Activated CD8-positive, alpha-beta memory T cell treated with anti-CD3 and anti-CD28 coated beads, Interleukin-2, amount 10 ng/mL, durations not matched to agents 7 days and 5 days (primary cell): ENCODE measurements around the gene HUNK. TPM values are rescaled to one million over a fixed set of nuclear protein-coding genes. Genes with fewer than 3 reads are reported as not detected.

Experiments
- ATAC-seq: fragments of 150-1000 bp; cut with Tn5 transposase; one replicate; pipeline ENCODE4 v1.10.0; 2021; ENCODE audit warnings: moderate library complexity
- CTCF ChIA-PET: fragments of 350-600 bp; sonication (Branson Sonifier 250); formaldehyde crosslinking; loops from one replicate; lab custom pipeline; 2021; ENCODE audit warnings: antibody characterized with exemption; lab: Charles Lee
- DNase-seq: peaks from one replicate; pipeline ENCODE4 v3.0.0-alpha.2; 2020
- H3K27ac Mint-ChIP-seq: one replicate; pipeline ENCODE4 v1.8.0; 2021; ENCODE audit warnings: mild to moderate bottlenecking, mixed read lengths
- H3K27me3 Mint-ChIP-seq: one replicate; pipeline ENCODE4 v1.8.0; 2021; ENCODE audit warnings: mixed read lengths
- H3K36me3 Mint-ChIP-seq: one replicate; pipeline ENCODE4 v1.8.0; 2021; ENCODE audit warnings: mild to moderate bottlenecking, mixed read lengths
- H3K4me1 Mint-ChIP-seq: one replicate; pipeline ENCODE4 v1.8.0; 2021; ENCODE audit warnings: mixed read lengths
- H3K4me3 Mint-ChIP-seq: one replicate; pipeline ENCODE4 v1.8.0; 2021; ENCODE audit warnings: mild to moderate bottlenecking, moderate library complexity, mixed read lengths
- H3K9me3 Mint-ChIP-seq: one replicate; pipeline ENCODE4 v1.8.0; 2022; ENCODE audit warnings: low read depth, mixed read lengths
- total RNA-seq, 2 experiments: library from RNA; stranded (reverse); gene quantifications; one replicate each; pipeline ENCODE4 v1.2.3, GENCODE V29; 2021

Gene HUNK
- total RNA-seq, result under 1 TPM in 1 of 2 experiments, not detected in 1; 0.28 TPM

DNA sequence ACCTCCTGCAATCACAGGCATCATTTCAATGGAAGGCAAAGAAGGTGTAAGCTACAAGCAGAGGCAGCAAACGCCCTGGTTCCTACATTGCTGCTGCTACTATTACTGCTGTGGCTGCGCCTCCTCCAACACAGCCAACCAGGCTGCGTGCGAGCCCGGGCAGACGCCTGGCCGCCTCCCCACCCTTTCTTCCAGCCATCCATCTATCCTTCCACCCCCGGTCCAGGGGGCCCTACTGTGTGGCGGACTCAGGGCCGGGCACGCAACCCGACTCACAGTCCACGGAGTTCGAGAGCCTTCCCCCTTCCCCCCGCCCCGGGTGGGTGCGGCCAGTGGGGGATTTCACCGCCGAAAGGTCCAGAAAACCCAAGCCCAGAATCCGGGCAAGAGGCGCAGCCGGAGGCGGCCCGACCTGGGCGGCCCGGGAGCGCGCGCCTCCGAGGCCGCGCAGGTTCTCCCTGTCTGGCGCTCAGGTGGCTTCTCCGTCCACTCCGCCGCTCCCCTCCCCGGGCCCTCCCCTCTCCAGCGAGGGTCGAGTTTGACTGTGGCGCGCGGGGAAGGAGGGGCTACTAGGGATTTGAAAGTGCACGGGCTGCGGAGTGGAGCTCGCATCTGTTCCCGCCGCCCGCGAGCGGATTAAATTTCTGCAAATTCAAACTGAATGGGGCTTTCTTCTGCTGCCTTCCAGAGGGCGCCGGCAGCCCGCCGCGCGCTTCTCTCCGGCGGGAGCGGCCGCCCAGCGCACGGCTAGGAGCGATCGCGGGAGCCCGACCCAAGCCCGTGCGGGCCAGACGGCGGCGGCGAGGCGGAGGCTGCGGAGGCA lies at the start of gene HUNK:
Gene HUNK (plus strand): TSS at position 569 of the 823 bp plus-strand sequence. CDS start 655 bp downstream, outside the sequence.
- peaks cover 8% of the 10 kb centered on the region for H3K4me1 Mint-ChIP-seq
- no peaks in the 10 kb centered on the region for H3K9me3 Mint-ChIP-seq
- CTCF ChIA-PET, result interaction anchor here (0.9 to 3.2 kb wide), 2 partner anchors 27 to 385 kb away, joined by 3 to 9 read pairs; no protein-coding TSS in a partner anchor
- no peaks in the 10 kb centered on the region for H3K36me3 Mint-ChIP-seq
- peak within 1 kb of the TSS; percentile 49 for H3K4me3 Mint-ChIP-seq
- peak; percentile 25 for ATAC-seq
- no peak within 1 kb of the TSS for H3K27ac Mint-ChIP-seq
- H3K27me3 Mint-ChIP-seq, result peaks cover 56% of the 10 kb centered on the region
- DNase-seq, result no peak

DNA sequence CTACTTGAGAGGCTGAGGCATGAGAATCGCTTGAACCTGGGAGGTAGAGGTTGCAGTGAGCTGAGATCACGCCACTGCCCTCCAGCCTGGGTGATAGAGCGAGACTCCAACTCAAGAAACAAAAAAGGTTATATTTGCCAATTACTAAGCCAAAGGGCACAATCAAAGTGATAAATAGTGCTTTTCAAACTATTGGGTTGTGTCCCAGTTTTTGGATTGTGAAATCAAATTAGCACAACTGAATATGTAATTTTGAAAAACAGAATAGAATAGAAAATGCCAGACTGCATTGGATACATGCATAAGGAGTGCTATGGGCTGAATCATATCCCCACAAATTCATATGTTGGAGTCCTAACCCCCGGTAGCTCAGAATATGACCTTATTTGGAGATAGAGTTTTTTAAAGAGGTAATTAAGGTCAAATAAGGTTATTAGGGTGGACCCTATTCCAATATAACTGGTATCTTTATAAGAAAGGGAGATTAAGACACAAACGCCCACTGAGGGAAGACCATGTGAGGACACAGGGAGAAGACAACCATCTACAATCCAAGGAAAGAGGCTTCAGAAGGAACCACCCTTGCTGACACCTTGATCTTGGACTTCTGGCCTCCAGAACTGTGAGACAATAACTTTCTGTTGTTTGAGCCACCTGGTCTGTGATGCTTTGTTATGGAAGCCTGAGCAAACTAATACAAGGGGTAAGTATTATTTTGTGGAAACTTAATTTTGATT lies 42.9 kb upstream of the HUNK start:
- Mint-ChIP-seq H3K27ac (no peak overlapping the region), H3K36me3 (no peaks in the 10 kb centered on the region), H3K4me1 (no peaks in the 10 kb centered on the region), H3K9me3 (no peaks in the 10 kb centered on the region), H3K4me3 (no peak overlapping the region), H3K27me3 (peaks cover 4% of the 10 kb centered on the region)
- ATAC-seq (no peak), DNase-seq (no peak)
- CTCF ChIA-PET, result no interaction called here

DNA sequence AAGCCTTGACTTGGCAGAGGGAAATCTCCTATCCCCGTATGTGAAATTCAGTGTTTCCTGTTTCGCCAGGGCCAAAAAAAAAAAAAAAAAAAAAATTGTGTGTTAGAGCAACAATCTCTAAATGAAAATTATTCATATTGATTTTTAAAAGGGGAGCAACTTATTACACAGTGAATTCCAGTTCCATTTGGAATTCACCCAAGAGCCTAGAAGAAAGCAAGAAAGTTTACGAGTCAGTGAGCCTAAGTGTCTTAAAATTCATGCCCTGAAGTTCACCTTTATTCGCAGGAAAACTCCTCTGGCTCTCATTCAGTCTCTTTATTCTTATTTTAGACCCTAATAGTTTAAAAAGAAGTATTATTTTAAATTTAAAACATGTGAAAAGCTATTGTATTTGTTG lies 42.1 kb upstream of the HUNK start:
- H3K9me3 Mint-ChIP-seq, result no peaks in the 10 kb centered on the region
- H3K4me1 Mint-ChIP-seq, result no peaks in the 10 kb centered on the region
- no peak overlapping the region for H3K4me3 Mint-ChIP-seq

GRCh38 chr21:31837041-31837440 lies 35.8 kb upstream of the HUNK start:
- H3K4me1 Mint-ChIP-seq, result no peaks in the 10 kb centered on the region
- CTCF ChIA-PET, result no interaction called here
- H3K9me3 Mint-ChIP-seq, result no peaks in the 10 kb centered on the region
- no peak for DNase-seq
- H3K4me3 Mint-ChIP-seq, result no peak overlapping the region
- H3K27ac Mint-ChIP-seq, result no peak overlapping the region
- H3K36me3 Mint-ChIP-seq, result no peaks in the 10 kb centered on the region
- no peak for ATAC-seq
- peaks cover 13% of the 10 kb centered on the region for H3K27me3 Mint-ChIP-seq

More for the DNA sequence above, 42.1 kb upstream of the HUNK start:
- CTCF ChIA-PET, result no interaction called here
- Mint-ChIP-seq H3K27me3 (peaks cover 4% of the 10 kb centered on the region), H3K27ac (no peak overlapping the region), H3K36me3 (no peaks in the 10 kb centered on the region)
- DNase-seq, result no peak
- ATAC-seq, result no peak

- Mint-ChIP-seq H3K27ac (no peak overlapping the region), H3K4me1 (no peaks in the 10 kb centered on the region), H3K4me3 (no peak overlapping the region), H3K36me3 (no peaks in the 10 kb centered on the region), H3K9me3 (no peaks in the 10 kb centered on the region), H3K27me3 (peaks cover 12% of the 10 kb centered on the region)
- ATAC-seq (no peak), DNase-seq (no peak)
- CTCF ChIA-PET, result no interaction called here
These were observed 35.0 kb upstream of the HUNK start for GRCh38 chr21:31837618-31838390.

GRCh38 chr21:31838586-31839355 lies 34.0 kb upstream of the HUNK start:
- no peaks in the 10 kb centered on the region for H3K36me3 Mint-ChIP-seq
- H3K9me3 Mint-ChIP-seq, result no peaks in the 10 kb centered on the region
- H3K4me1 Mint-ChIP-seq, result no peaks in the 10 kb centered on the region
- H3K27ac Mint-ChIP-seq, result no peak overlapping the region
- CTCF ChIA-PET, result no interaction called here
- peaks cover 21% of the 10 kb centered on the region for H3K27me3 Mint-ChIP-seq
- DNase-seq, result no peak
- ATAC-seq, result no peak
- H3K4me3 Mint-ChIP-seq, result no peak overlapping the region

DNA sequence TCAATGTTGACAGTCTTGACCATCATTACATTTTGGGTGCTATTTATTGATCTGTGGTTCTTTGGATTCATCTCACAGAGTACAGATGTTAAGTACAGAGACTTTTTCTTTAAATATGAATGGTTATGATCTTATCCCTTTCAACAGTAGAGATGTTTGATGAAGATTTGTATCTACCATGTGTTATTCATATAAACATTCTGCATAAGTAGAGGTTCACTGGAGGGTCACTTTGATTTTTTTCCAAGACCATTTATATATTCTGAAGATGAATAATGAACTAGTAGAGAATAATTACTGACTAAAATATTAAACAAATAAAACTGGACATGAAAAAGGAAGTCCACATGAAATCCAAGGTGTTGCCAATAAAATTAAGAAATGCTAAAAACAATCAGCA lies 28.6 kb upstream of the HUNK start:
- no peaks in the 10 kb centered on the region for H3K36me3 Mint-ChIP-seq
- H3K27ac Mint-ChIP-seq, result no peak overlapping the region
- no peaks in the 10 kb centered on the region for H3K9me3 Mint-ChIP-seq
- H3K27me3 Mint-ChIP-seq, result peaks cover 36% of the 10 kb centered on the region
- DNase-seq, result no peak
- ATAC-seq, result no peak
- CTCF ChIA-PET, result interaction anchor here (0.6 kb wide), 1 partner anchor 711 kb away, joined by 3 read pairs; no protein-coding TSS in a partner anchor
- H3K4me3 Mint-ChIP-seq, result no peak overlapping the region
- H3K4me1 Mint-ChIP-seq, result no peaks in the 10 kb centered on the region

DNA sequence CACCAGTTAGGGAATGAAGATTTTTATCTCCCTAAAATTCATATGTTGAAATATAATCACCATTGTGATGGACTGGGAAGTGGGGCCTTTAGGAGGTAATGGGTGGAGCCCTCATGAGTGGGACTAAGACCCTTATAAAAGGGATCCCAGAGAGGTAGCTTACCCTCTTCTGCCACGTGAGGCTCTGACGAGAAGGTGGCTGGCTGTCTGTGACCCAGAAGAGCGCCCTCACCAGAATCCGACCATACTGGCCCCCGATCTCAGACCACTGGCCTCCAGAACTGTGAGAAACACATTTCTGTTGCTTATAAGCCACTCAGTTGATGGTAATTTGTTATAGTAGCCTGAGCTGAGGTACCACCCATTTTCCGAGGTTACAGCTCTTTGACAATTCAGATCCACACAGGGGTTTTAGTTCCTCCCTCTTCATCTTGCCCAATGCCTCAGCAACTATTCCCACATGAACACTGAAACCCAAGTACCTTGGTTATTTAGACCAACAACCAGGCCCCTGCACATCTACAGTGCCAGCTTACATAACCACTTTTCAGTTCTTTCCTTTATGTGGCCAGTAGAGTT lies 27.6 kb upstream of the HUNK start:
- H3K9me3 Mint-ChIP-seq, result no peaks in the 10 kb centered on the region
- DNase-seq (no peak), ATAC-seq (no peak)
- no peaks in the 10 kb centered on the region for H3K36me3 Mint-ChIP-seq
- no peak overlapping the region for H3K27ac Mint-ChIP-seq
- H3K4me3 Mint-ChIP-seq, result no peak overlapping the region
- CTCF ChIA-PET, result no interaction called here
- peaks cover 37% of the 10 kb centered on the region for H3K27me3 Mint-ChIP-seq
- no peaks in the 10 kb centered on the region for H3K4me1 Mint-ChIP-seq

DNA sequence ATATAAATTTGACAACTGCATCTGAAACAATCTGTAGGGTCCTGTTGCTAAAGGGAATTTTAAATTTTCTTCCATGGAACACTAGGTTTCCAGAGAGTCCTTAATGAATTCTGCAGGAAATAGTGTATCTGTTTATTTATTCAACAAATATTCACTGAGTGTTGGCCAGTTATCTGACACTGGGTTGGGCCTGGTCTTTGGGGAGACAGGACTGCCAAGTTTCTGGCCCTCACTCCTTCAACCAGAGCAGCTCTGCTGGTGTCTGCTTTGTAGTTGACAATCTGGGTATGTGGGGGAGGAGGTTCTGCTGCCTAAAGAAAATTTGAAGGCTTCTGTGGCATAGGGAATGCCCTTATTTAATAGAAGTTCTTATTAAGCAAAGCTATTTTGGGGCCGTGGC lies 26.1 kb upstream of the HUNK start:
- no peaks in the 10 kb centered on the region for H3K4me1 Mint-ChIP-seq
- DNase-seq (no peak), ATAC-seq (no peak)
- CTCF ChIA-PET, result no interaction called here
- no peak overlapping the region for H3K27ac Mint-ChIP-seq
- no peaks in the 10 kb centered on the region for H3K36me3 Mint-ChIP-seq
- peaks cover 38% of the 10 kb centered on the region for H3K27me3 Mint-ChIP-seq
- H3K4me3 Mint-ChIP-seq, result no peak overlapping the region
- H3K9me3 Mint-ChIP-seq, result no peaks in the 10 kb centered on the region

- H3K4me1 Mint-ChIP-seq, result no peaks in the 10 kb centered on the region
- DNase-seq (no peak), ATAC-seq (no peak)
- no peaks in the 10 kb centered on the region for H3K9me3 Mint-ChIP-seq
- no peaks in the 10 kb centered on the region for H3K36me3 Mint-ChIP-seq
- no peak overlapping the region for H3K4me3 Mint-ChIP-seq
- H3K27me3 Mint-ChIP-seq, result peaks cover 33% of the 10 kb centered on the region
- CTCF ChIA-PET, result no interaction called here
- H3K27ac Mint-ChIP-seq, result no peak overlapping the region
These were observed 25.1 kb upstream of the HUNK start for GRCh38 chr21:31847761-31848160.

DNA sequence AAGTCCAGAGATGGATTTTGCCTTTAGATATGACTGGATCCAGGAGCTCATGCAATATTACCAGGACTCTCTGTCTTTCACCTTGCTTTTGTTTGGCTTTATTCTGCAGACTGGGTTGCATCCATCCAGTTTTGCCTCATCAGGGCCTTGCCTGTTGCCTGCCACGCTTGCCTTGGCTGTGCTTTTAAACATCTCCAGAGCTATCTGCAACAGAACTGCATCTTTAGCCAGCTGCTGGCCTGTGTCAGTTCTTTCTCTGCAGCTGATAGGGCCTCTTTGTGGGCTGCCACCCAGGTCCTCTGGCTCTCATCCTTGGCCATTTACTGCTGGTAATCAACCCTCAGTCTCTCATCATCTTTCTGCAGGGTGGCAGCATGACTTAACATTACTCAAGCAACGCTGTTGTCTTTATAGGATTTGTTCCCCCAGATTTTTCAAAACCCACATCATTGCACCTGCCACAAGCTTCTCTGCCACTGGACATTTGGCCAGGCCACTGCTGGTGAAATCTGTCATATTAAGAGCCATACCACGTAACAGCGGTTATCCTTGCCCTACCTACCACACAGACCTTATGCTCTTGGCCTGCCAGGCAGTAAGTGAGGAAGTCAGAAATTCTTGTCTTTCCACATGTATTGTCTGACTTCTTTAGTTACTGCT lies 24.4 kb upstream of the HUNK start:
- ATAC-seq (no peak), DNase-seq (no peak)
- no peak overlapping the region for H3K27ac Mint-ChIP-seq
- peaks cover 26% of the 10 kb centered on the region for H3K27me3 Mint-ChIP-seq
- no peaks in the 10 kb centered on the region for H3K4me1 Mint-ChIP-seq
- H3K4me3 Mint-ChIP-seq, result no peak overlapping the region
- no peaks in the 10 kb centered on the region for H3K36me3 Mint-ChIP-seq
- CTCF ChIA-PET, result no interaction called here
- H3K9me3 Mint-ChIP-seq, result no peaks in the 10 kb centered on the region

DNA sequence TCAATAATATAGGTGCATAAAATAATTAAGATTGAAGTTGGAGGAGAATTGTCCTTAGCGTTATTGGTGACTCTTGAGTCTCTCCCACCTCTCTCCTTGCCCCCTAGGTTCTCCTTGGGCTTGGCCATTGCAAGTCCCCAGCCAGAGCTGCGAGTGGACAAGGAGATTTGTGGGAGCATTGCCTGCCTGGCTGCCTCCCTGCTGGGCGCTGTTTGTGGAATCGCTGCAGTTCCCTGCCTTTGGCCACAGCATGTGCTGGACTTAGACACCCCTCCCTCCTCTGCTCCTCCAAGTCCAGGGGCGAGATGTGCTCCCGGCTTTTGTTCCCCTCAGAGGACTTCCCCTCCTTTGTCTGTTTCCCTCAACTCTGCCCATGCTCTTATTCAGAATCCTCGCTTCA lies 21.9 kb upstream of the HUNK start:
- H3K9me3 Mint-ChIP-seq, result no peaks in the 10 kb centered on the region
- H3K4me1 Mint-ChIP-seq, result no peaks in the 10 kb centered on the region
- CTCF ChIA-PET, result no interaction called here
- H3K4me3 Mint-ChIP-seq, result no peak overlapping the region
- peaks cover 10% of the 10 kb centered on the region for H3K27me3 Mint-ChIP-seq
- H3K36me3 Mint-ChIP-seq, result no peaks in the 10 kb centered on the region
- ATAC-seq (no peak), DNase-seq (no peak)
- no peak overlapping the region for H3K27ac Mint-ChIP-seq
